ENCODE measurements around the gene NIP7.
"Not testable (repeated sequence)": the region's sequence is repeated elsewhere in the genome, so short reads cannot be mapped to it uniquely, and the experiment has no call there.

NIP7 gene

GRCh38 chr16:69345923-69346322, 6.4 kb downstream of the NIP7 start:
- H3K4me3 ChIP-seq (ENCODE audit: low read depth, low read length) = no peak overlapping the region
- no peak for TF ChIP-seq CTCF (IDR thresholded peaks at IDR 0.05; ENCODE audit: low read depth, low read length)

- no peak overlapping the region for H3K4me3 ChIP-seq (ENCODE audit: low read depth, low read length)
- no peak for TF ChIP-seq CTCF (IDR thresholded peaks at IDR 0.05; ENCODE audit: low read depth, low read length)
Measured at GRCh38 chr16:69346683-69347082, 7.1 kb downstream of the NIP7 start.

DNA sequence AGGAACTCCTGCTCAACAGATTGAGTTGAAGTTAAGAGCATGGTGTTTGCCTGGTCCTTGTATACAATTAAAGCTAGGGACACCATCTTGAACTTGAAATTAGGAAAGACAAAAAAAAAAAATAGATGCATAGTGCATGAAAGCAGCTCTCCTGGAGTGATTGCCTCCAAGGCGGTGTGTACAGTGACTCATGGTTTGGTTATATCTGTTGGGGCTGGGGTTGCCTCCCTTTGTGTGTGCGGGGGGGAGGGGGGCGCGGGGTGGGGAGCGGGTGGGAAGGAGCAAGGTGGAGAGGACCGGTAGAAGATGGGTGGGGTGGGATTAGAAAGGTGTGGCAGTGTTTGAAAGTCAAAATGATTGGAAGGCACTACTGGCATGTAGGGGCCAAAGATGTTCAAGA, 8.7 kb downstream of the NIP7 start:
- H3K4me3 ChIP-seq (ENCODE audit: low read depth, low read length) = no peak overlapping the region

DNA sequence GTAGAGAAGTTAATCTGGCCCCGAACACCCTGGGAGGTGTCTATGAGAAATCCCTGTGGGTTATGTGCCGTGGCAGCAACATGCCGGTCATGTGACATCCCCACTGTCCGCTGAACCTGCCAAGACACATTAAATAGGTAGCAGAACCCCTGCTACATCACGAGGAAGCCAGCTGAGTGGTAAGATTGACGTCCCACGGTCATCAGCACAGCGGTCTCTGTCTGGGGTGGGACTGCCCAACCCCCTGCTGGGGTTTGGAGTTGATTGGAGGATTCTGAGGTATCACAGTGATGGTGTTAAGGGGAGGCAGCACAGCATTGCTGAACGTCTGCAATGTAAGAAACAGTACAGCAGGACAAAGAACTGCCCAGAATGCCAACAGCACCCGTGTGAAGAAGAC, 10.0 kb downstream of the NIP7 start:
- TF ChIP-seq CTCF (IDR thresholded peaks at IDR 0.05; ENCODE audit: low read depth, low read length) = no peak

More for the DNA sequence above, 8.7 kb downstream of the NIP7 start:
- no peak for TF ChIP-seq CTCF (IDR thresholded peaks at IDR 0.05; ENCODE audit: low read depth, low read length)

GRCh38 chr16:69350536-69351133, 11.1 kb downstream of the NIP7 start:
- no peak for TF ChIP-seq CTCF (IDR thresholded peaks at IDR 0.05; ENCODE audit: low read depth, low read length)

More for the DNA sequence above, 10.0 kb downstream of the NIP7 start:
- no peak overlapping the region for H3K4me3 ChIP-seq (ENCODE audit: low read depth, low read length)

GRCh38 chr16:69351309-69352027, 11.9 kb downstream of the NIP7 start, which contains the start of gene TMED6:
Gene TMED6 (minus strand): TSS chr16:69351786. CDS start chr16:69351753, 33 bp downstream.
- no peak within 1 kb of the TSS for H3K4me3 ChIP-seq (ENCODE audit: low read depth, low read length)
- TF ChIP-seq CTCF (IDR thresholded peaks at IDR 0.05; ENCODE audit: low read depth, low read length) = no peak

More at GRCh38 chr16:69350536-69351133, 11.1 kb downstream of the NIP7 start:
- no peak overlapping the region for H3K4me3 ChIP-seq (ENCODE audit: low read depth, low read length)

- not testable (repeated sequence) for H3K4me3 ChIP-seq (ENCODE audit: low read depth, low read length)
Measured at GRCh38 chr16:69360070-69360469, 20.5 kb downstream of the NIP7 start.
